ENCODE results near the gene LMO7. TPM values are rescaled to one million over a fixed set of nuclear protein-coding genes. Genes with fewer than 3 reads are reported as not detected.

The LMO7 gene
- total and polyA plus RNA-seq, 2 of the 8 experiments (the other 6 are each of a cell fraction or from before 2014, with no cell fraction given) = 8.1 to 28.3 TPM

DNA sequence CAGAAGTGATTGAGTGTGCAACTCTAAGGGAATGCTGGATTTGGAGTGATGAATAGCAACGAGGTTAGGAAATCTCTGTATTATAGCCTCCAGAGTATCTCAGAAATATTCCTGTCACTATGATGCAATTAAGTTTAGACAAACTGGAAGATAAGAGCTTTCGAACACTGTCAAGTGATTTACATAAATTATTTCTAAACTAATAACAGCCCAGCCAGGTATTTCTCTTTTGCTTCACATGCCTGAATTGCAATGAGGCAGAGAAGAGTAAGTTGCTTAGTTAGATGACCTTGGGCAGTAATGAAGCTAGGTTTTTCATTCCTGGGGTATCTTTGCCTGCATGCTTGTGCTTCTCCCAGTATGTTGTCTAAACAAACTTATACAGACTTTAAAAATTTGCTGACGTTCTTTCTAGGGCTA, 134.5 kb downstream of the LMO7 start:
- H3K9me3 ChIP-seq (ENCODE audit: insufficient read depth in 2 of 2, low read depth in 1 of 2, low read length in 1 of 2) = no peaks in the 10 kb centered on the region
- H3K9ac ChIP-seq (replicated peaks in 1 of 4; ENCODE audit: extremely low read depth in 1 of 4, low read depth in 3 of 4, low read length in 3 of 4) = no peak overlapping the region
- H2BK5ac ChIP-seq (ENCODE audit: low read depth, low read length) = no peak overlapping the region
- H3K79me1 ChIP-seq (ENCODE audit: low read depth, low read length) = no peaks in the 10 kb centered on the region
- no peak overlapping the region for H3K18ac ChIP-seq (ENCODE audit: extremely low read depth, low read length)
- no peaks in the 10 kb centered on the region for H3K36me3 ChIP-seq (ENCODE audit: control insufficient read depth in 2 of 4, insufficient read depth in 4 of 4, low read length in 3 of 4)
- H3K27me3 ChIP-seq (replicated peaks in 1 of 4; ENCODE audit: control insufficient read depth in 3 of 4, extremely low read depth in 1 of 4, insufficient read depth in 3 of 4, low read length in 3 of 4) = no peaks in the 10 kb centered on the region
- FAIRE-seq (no peak), DNase-seq (ENCODE audit: low read depth in 1 of 2, low spot score in 2 of 2) (no peak)
- no peak overlapping the region for H3K23ac ChIP-seq (ENCODE audit: insufficient read length)
- H3K14ac ChIP-seq (ENCODE audit: insufficient read length) = no peak overlapping the region
- H4K5ac ChIP-seq (ENCODE audit: insufficient read length, low read depth, low read length) = no peak overlapping the region
- no peak overlapping the region for H2BK15ac ChIP-seq (ENCODE audit: low read length)
- no peak overlapping the region for H2AFZ ChIP-seq (ENCODE audit: low read length)
- no peak overlapping the region for H2BK120ac ChIP-seq (replicated peaks; ENCODE audit: low read depth, low read length)
- H2BK20ac ChIP-seq (ENCODE audit: low read length) = no peak overlapping the region
- CTCF ChIA-PET (ENCODE audit: partially characterized antibody) = no interaction called here
- no peak overlapping the region for H4K8ac ChIP-seq (ENCODE audit: extremely low read depth, insufficient read depth, low read length)
- H3K4me2 ChIP-seq (ENCODE audit: insufficient read depth in 1 of 2, low read depth in 2 of 2, low read length in 2 of 2) = no peak overlapping the region
- no peak overlapping the region for H3K56ac ChIP-seq (replicated peaks; ENCODE audit: insufficient read length, low read depth, low read length)
- H3K4me3 ChIP-seq (ENCODE audit: extremely low read depth in 1 of 4, insufficient read depth in 2 of 4, low read depth in 3 of 4, low read length in 4 of 4) = no peak overlapping the region
- no peaks in the 10 kb centered on the region; the same call in 1 of the 2 replicates for H3K23me2 ChIP-seq (ENCODE audit: low read depth, low read length)
- WGBS, 2 experiments (ENCODE audit: extremely low coverage in 1 of 2, insufficient coverage in 1 of 2, insufficient read length in 1 of 2, insufficient replicate concordance in 2 of 2, low coverage in 1 of 2, low lambda C conversion rate in 2 of 2, missing lambda C conversion rate in 1 of 2) = 88% methylated on average over 3 of the region's 3 CpGs; no CpG with 5 or more reads in 1 of the 2 experiments
- H3K79me2 ChIP-seq (ENCODE audit: control insufficient read depth in 1 of 2, insufficient read depth in 2 of 2, low read length in 2 of 2) = no peaks in the 10 kb centered on the region
- H2BK12ac ChIP-seq (ENCODE audit: low read depth, low read length) = no peak overlapping the region
- POLR2A ChIA-PET (ENCODE audit: partially characterized antibody) = no interaction called here
- no peak overlapping the region for H3K27ac ChIP-seq (ENCODE audit: low read depth, low read length)
- no peak overlapping the region for H2AK5ac ChIP-seq (ENCODE audit: low read depth, low read length)
- no peak overlapping the region for H4K91ac ChIP-seq (replicated peaks; ENCODE audit: insufficient read length, low read length)
- H3K4ac ChIP-seq (replicated peaks; ENCODE audit: insufficient read length, low read depth, low read length) = no peak overlapping the region
- H4K20me1 ChIP-seq (replicated peaks in 1 of 2; ENCODE audit: control insufficient read depth in 1 of 2, insufficient read depth in 2 of 2, low read length in 2 of 2) = no peaks in the 10 kb centered on the region
- H3K4me1 ChIP-seq (replicated peaks in 1 of 4; ENCODE audit: control insufficient read depth in 3 of 4, insufficient read depth in 4 of 4, low read length in 3 of 4) = no peaks in the 10 kb centered on the region
- no peak for TF ChIP-seq MAFK (IDR thresholded peaks at IDR 0.05; ENCODE audit: low read depth, low read length)
- no peak for TF ChIP-seq TBP (IDR thresholded peaks at IDR 0.05; ENCODE audit: low read depth, low read length)
- TF ChIP-seq YY1 (IDR thresholded peaks at IDR 0.05; ENCODE audit: low read depth, low read length) = no peak
- TF ChIP-seq EP300 (IDR thresholded peaks at IDR 0.05; ENCODE audit: borderline replicate concordance in 1 of 2, low read depth in 2 of 2, low read length in 2 of 2) = no peak
- no peak for TF ChIP-seq SP4 (IDR thresholded peaks at IDR 0.05; ENCODE audit: low read length)
- no peak for TF ChIP-seq TEAD4 (IDR thresholded peaks at IDR 0.05; ENCODE audit: low read depth, low read length)
- TF ChIP-seq HDAC2 (IDR thresholded peaks at IDR 0.05; ENCODE audit: borderline replicate concordance in 1 of 2, low read depth in 2 of 2, low read length in 2 of 2) = no peak
- no peak for TF ChIP-seq GABPA (IDR thresholded peaks at IDR 0.05; ENCODE audit: borderline replicate concordance, insufficient read depth, low read length)
- TF ChIP-seq EZH2 (IDR thresholded peaks at IDR 0.05; ENCODE audit: low read depth, low read length, severe bottlenecking) = no peak
- TF ChIP-seq RBBP5 (IDR thresholded peaks at IDR 0.05; ENCODE audit: borderline replicate concordance, low read depth, low read length) = no peak
- TF ChIP-seq CBX5 (IDR thresholded peaks at IDR 0.05; ENCODE audit: low read depth, low read length) = no peak
